HG02610 (cell line): ENCODE measurements around the gene RGS7.
"Not testable (repeated sequence)": the region's sequence is repeated elsewhere in the genome, so short reads cannot be mapped to it uniquely, and the experiment has no call there.

Source experiments
- ATAC-seq: cut with Tn5 transposase; IDR thresholded peaks from one replicate; pipeline ENCODE4 v1.9.1; 2021; ENCODE audit warnings: mild to moderate bottlenecking, moderate library complexity; ENCODE audit not compliant: unreplicated experiment

Gene RGS7

DNA sequence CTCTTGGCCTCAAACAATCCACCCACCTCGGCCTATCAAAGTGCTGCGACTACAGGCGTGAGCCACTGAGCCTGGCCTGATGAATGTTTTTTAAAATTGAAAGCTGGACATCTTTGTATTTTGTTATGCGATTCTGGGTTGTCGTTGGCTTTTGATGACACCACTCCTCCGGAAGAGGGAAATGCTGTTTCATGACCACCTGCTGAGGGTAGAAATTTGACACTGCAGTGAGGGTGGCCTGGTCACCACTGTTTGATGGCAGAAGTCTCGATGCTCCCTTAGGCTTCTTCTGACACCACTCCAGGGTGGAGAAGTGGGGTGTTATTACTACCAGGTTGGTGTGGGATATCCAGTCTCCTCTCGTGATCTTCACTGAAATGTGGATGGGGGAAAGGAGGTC is 357.2 kb downstream of the RGS7 start:
- no peak for ATAC-seq

DNA sequence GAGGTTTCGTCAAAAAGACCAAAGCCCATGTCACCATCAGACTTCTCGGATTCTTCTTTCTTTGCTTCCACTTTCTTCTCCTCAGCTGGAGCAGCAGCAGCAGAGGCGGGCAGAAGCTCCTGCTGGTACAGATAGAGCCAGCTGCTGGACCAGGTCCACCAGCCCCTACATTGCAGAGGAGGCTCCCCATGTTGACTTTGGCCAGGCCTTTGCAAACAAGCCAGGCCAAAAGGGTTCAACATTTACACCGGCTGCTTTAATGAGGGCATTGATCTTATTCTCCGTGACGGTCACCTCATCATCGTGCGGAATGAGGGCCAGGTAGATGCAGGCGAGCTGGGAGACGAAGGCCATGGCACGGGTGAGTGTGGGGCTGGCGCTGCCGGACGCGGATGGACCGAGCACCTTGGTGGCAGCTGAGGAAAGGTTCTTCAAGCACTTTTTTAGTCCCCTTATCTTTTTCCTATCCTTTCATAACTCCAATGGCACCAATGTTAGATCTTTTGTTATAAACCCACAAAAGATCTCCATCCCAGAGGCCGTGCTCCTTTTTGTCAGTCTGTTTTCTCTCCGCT is 358.5 kb downstream of the RGS7 start:
- ATAC-seq: no peak

DNA sequence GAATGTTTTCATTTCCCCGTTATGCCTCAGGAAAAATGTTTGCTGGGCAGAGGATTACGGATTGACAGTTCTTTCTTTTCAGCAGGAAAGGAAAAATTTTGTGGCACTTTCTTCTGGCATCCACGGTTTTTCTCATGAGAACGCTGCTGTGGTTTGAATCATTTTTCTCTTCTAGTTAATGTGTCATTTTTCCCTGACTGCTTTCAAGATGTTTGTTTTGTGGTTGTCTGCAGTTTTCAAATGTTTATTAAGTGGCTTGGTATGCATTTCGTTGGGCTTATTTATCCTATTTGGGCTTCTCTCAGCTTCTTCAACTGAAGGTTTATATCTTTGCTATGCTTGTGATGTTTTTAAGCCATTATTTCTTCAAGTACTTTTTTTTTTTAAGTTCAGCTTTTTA is 359.0 kb downstream of the RGS7 start:
- no peak for ATAC-seq

DNA sequence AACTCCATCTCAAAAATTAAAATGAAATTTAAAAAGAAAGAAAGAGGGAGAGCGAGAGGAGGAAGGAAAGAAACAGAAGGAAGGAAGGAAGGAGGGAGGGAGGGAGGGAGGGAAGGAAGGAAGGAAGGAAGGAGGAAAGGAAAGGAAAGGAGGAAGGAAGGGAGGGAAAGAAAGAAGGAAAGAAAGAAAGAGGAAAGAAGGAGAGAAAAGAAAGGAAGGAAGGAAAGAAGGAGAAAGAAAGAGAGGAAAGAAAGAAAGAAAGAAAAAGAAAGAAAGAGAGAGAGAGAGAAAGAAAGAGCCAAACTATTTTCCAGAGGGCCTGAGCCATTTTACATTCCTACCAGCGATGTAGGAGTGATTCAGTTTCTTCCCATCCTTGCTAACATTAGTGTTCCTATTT is 364.0 kb downstream of the RGS7 start:
- no peak for ATAC-seq

DNA sequence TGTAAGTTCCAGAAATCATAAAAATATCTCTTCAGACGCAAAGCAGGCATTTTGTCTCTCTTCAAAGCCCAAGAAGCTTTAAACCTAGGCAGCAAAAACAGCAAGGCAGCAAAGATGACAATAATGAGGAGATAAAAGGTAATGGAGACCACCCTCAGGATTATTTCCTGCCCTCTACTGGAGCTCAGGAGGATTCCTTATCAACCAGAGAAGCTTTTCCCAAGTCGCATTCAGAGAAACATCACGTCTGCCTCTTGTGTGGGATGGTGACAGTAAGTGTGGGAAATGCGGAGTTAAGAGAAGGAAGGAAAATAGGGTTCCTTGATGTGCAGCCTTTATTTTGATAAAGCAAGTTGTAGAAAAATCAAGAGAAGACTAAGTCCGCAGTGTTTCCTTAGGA is 365.8 kb downstream of the RGS7 start:
- no peak for ATAC-seq

DNA sequence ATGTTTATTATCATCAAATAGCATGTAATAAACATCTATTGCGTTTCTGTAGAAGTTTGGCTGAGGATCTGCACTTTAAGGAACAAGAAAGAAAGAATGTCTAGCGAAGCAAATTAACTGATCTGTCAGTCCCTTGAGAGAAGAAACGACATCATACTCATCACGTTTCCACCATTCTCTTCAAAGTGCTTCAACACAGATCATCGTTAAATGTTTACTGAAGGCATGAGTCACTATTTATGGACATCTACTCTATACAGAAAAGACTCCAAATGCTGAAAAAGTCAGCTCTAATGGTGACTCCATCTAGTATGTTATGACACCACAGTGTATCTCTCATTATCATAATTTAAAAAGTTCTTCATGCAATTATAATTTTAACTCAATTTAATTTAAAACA is 369.1 kb downstream of the RGS7 start:
- no peak for ATAC-seq

DNA sequence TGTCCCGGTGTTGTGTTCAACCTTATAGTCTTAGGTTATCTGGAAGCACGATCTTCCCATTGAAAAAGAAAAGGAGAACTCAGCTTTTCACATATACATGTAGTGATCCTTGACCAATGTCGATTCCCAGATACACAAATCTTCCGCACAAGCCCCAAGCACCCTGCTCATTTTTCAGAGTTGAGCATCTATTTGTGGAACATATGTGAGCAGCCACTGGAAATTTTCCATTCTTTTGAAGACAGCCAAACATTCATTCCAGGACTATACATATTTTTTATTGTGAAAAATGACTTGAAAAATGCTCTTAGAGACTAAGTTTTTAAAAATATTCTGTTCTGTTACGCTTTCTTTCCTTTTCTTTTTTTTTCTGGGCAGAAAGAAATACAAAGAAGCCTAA is 371.9 kb downstream of the RGS7 start:
- ATAC-seq: no peak

DNA sequence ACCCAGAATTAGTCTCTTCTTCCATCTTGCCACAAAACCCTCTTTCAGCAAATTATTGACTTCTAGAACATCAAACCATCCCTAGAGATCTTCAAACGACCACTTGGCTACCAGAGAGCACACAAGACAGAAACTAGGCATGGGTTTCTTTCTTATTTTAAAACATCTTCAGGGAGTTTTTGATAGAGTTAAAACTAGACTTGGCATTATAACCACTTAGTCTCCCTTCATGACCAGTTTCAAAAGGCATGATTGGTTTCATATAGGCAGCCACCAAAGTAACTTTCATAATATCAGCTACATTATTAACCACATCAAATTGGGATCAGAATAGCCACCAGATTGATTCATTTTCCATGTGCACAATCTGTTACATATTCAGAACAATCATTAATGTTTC is 376.7 kb downstream of the RGS7 start:
- ATAC-seq: peak; percentile 49

DNA sequence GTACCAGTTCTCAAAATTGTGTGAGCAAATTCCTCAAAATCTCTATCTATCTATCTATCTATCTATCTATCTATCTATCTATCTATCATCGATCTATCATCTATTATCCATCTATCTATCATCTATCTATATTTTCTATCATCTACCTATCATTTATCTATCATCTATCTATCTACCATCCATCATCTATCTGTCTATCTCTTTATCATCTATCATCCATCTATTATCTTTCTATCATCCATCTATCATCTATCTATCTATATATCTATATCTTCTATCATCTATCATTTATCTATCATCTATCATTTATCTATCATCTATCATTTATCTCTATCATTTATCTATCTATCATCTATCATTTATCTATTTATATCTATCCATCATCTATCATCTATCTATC is 380.3 kb downstream of the RGS7 start:
- ATAC-seq: no peak

DNA sequence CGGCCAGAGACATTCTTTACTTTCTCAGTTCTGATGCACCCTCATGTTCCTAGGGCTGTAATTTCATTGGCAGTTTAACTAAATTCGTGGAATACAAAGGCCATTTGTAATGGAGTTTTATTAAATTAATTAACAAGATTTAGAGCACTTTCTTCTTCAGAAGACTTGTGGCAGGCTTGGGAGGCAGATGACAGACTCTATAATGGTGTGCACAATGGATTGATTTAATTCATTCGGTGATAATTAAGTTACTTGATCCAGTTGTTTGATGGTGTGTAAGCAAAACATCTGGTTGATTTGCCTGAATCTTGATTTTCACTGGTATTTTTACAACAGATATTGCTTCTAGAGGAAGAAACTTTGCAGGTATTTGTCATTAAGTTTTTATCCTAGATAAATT is 383.1 kb downstream of the RGS7 start:
- ATAC-seq: no peak

DNA sequence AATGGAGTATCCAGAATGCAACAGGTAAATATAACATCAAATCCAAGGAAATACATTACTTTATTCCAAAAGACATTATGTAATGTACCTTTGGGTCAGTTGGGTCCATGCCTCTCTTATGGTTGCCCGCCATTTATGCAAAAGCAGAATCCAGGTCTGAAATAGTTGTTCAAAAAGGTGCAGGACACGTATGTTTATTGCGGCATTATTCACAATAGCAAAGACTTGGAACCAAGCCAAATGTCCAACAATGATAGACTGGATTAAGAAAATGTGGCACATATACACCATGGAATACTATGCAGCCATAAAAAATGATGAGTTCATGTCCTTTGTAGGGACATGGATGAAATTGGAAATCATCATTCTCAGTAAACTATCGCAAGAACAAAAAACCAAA is 384.9 kb downstream of the RGS7 start:
- ATAC-seq: not testable (repeated sequence)

DNA sequence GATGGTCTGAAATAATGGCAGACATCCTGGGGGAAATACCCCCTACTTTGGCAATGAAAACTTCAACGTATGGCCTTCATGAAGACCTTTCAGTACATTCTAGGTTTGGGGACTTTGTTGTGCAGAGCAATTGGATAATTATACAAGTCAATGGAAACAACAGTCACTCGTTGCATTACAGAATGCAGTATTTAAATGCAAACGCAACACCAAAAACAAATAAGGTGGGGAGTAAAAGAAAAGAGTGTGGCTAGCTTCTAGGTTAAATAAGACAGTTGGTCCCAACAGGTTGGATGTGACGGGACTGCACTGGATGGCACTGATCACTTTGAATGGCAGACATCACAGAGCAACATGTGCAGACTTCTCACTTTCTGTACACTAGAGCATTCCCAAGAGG is 386.8 kb downstream of the RGS7 start:
- ATAC-seq: no peak

DNA sequence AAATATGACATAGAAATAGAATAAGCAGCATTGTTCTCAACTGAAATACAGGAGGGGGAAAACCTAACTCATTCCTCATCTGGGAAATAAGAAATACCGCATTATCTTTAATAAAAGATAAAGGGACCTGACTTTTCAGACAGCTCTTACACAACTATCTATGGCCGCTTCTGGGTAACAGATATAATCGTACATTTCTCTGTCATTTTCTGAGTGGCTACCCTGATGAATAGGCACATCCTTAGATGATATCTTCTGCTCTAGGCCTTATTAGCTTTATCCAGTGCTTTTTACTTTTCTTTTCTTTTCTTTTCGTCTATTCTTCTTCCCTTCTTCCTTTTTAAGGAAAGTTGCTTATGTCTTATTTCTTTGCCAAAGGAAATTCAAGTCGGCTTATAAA is 388.1 kb downstream of the RGS7 start:
- ATAC-seq: no peak

DNA sequence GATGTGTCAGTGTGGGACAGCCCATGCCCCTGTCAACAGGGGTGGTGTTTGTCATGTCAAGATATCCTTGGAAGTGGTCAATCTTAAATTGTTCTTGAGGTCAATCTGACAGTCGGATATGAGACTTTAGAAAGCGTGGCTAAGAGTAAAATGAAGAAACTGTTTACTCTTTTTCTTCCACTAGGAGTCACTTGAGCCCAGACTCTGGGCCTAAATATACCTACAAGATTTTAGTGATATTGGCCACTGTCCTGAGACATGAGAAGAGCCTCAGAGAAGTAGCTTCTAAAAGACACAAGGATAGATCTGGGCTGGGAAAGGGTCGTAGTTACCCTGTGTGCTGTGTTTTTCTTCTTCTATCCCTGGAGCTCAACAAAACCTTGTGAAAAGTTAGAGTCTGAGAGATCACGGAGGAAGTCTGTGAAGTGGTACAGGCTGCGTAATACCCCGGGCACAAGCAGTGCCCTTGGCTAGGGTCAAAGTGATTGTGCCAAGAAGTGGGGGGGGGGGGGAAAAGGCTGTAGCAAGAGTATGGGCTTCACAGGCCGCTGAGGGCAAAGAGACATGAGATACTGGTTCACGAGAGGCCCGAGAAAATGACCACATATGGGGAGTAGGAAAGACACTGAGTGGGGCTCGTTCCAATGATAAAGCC is 389.8 kb downstream of the RGS7 start:
- no peak for ATAC-seq

DNA sequence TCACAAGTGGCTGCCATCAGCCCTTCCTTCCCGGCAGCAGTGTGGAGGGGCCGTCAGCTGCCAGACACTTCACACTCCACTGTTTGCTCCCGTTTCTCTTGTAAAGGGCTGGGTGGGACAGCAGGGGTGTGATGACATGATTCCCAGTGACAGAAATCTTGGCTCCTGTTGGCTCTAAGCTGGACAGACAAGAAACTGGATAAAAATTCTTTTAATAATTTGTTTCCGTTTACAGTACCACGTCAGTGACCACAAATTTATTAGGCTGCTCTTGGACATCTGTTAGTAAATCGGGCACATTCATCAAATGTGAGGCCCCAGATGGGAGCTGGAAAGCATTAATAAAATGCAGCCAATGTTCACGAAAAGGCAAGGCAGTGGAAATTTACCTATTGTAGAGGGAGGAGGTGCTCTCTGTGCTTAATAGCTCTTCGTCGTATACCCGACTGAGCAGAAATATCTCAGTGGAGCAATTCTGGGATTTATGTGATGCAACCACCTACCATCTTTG is 391.4 kb downstream of the RGS7 start:
- no peak for ATAC-seq

DNA sequence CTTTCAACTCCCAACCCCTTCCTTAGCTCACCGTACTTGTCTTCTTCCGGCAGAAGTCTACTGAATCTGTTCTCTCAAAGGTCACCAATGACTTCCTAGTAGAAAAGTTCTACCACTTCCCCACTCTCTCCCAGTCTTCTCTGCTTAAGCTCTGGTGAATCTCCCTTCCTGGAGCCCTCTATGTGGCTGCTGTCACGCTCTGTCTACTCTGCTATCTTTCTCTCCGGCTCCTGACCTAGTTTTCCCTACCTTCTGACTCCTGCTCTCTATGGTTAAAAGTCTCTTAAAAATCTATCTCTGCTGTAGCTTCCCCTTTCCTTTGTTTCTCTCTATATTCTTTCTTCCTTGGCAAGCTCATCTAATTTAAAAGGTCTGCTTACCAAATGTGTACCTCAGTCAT is 394.9 kb downstream of the RGS7 start:
- ATAC-seq: no peak

DNA sequence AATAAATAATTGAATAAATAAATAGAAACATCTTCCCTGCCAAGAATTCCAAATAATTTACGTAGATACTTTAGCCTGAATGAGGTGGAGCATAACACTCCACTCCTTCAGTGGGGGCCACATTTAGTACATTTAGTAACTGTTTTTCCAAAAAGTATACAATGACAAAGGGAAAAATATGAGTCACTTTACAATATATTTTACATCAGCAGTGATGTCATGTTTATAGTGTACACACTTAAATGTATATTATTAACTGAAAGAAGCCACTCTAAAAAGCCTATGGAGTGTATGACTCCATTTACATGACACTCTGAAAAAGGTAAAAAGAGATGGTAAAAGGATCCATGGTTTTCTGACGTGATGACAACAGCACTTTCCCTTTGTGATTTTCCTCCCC is 400.6 kb downstream of the RGS7 start:
- ATAC-seq: no peak

DNA sequence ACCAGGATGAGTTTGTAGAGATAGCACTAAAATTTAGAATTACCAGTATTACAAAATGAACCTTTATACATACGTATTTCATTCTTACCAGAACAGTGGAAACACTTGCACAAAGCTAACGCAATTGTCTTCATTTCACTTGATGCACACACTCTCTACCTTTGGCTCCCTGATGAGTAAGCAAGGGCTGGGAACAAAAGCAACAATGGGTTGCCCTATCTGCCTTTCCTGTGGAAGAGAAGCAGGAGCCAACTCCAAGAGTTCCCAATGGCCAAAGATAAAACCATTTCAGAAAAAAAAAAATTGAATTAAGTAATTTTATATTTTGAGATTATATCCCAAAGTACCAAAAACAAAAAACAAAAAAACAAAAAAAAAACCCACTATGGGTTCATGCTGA is 401.0 kb downstream of the RGS7 start:
- ATAC-seq: no peak

DNA sequence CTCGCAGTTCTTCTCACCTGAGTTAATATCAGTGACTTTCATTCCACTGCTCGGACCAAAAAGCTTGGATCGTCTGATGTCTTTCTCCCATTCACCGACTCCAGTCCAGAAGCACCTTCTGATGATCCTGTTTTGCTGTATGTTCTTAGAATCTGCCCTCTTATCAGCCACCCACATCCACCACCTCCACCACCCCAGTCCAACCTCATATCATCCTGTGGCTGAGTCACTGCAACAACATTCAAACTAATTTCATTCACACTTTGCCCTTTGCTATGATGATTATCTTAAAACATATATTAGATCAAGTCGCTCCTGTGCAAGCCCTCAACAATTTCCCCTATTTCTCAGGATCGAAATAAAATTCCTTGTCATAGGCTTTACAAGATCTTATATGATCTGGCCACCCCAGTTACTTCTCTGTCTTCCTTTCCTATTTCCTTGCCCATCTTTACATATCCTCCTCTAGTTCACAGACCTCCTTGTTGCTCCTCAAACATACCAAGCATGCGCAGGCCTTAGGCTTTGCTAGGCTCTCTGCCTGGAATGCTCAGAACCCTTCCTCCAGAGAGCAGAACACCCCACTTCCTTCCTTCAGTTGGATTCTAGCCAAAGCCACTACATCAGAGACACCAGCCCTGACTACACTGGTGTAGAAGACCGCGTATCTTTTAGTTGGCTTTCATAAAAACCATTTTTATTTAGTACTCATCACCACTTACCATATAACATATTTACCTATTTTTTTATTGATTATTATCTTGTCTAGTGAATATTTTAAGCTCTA is 409.4 kb downstream of the RGS7 start:
- no peak for ATAC-seq

DNA sequence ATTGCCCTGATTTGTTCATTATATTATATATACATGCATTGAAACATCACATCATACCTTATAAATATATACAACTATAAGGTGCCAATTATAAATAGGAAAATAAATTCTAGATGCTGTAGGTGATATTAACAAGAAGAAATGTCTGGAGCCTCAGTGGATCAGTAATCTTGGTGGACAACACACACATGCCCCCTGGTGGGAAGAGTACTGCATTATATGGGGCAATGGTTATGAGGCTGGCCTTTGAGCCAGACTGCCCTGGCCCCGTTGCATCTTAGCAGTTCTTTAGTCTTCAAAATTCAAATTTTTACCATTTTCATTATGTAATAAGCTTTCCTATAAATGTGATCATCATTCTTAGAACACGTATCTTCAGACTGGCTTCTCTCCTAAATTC is 410.1 kb downstream of the RGS7 start:
- ATAC-seq: peak; percentile 77

DNA sequence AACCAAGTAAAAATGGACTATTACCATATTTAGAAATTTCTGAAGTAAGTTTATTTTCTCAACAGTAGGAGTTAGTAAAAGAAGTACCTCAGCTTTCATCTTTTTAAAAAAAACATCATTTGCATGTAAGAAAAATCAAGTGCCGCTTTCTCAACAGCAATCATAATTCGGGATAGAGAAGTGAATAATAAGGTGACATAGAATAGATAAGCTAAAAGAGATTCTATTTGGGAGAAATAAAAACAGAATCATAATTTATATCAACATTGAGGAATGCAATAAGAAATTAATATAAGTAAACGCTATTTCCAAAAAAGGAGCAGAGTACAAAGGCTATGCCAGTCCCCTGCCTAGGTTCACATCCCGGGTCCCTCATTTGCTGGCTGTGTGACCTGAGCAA is 414.1 kb downstream of the RGS7 start:
- ATAC-seq: no peak

DNA sequence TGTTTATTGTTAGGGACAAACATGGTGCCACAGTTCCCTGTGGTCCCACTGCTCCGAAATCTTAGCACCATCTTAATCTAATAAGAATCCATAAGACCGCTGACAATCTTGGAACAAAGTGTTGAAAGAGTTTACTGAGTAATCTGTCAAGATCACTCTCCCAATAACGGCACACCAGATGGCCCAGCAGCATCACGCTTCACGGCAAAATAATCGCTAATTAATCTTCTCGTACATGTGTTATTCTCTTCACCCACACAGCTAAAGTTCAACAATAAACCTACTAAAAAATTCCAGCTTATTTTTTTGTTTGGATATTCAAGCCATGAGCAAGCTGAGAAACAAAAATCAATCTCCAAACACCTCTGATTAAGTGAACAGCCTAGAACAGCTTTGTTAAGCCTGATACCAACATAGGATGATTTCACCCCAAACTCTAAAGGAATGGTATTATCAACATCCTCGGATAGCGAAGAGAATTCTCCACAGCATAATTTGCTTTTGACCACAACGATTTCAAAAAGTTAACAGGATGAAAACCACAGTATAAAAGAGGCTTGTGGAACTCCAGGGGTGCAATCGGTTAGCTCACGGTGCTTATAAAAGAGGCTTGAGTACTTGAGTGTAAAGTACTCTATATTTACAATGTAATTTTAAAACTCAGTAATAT is 415.2 kb downstream of the RGS7 start:
- no peak for ATAC-seq
